Heart left ventricle (tissue), 16 donors: Measurements from ENCODE around the gene CNTNAP5. TPM values are rescaled to one million over a fixed set of nuclear protein-coding genes. Genes with fewer than 3 reads are reported as not detected.

Experiments
- ATAC-seq, 4 donors: fragments of 200-7000 bp; cut with Tn5 transposase; one replicate each; pipeline ENCODE4 v1.9.1; 2020 to 2022; ENCODE audit warnings: moderate library complexity in 4 of 4, mild to moderate bottlenecking in 3 of 4, moderate number of reproducible peaks in 1 of 4
- DNase-seq, 5 donors: peaks; one replicate each; pipeline ENCODE4 v3.0.0-alpha.2; 2020
- H3K27ac ChIP-seq, 12 donors: fragments of 200-600 bp; sonication (generic) in 4 of 12; one replicate each; pipeline versions ENCODE4 v1.5.0 to v1.8.0; 2016 to 2022; ENCODE audit warnings: mild to moderate bottlenecking in 2 of 12
- H3K27me3 ChIP-seq, 9 donors: fragments of 200-600 bp; sonication (generic) in 2 of 9; one replicate each; pipeline versions ENCODE4 v1.5.1 to v1.8.0; 2016 to 2022; ENCODE audit warnings: mild to moderate bottlenecking in 3 of 9
- H3K36me3 ChIP-seq, 9 donors: fragments of 200-600 bp; sonication (generic) in 2 of 9; one replicate each; pipeline versions ENCODE4 v1.5.0 to v1.8.0; 2018 to 2022; ENCODE audit warnings: mild to moderate bottlenecking in 2 of 9
- H3K4me1 ChIP-seq, 12 donors: fragments of 200-600 bp; sonication (generic) in 4 of 12; one replicate each; pipeline versions ENCODE4 v1.5.0 to v1.8.0; 2016 to 2022; ENCODE audit warnings: mild to moderate bottlenecking in 3 of 12
- H3K4me3 ChIP-seq, 12 donors: fragments of 200-600 bp; sonication (generic) in 4 of 12; one replicate each; pipeline versions ENCODE4 v1.5.0 to v1.8.0; 2017 to 2022; ENCODE audit warnings: mild to moderate bottlenecking in 9 of 12, moderate library complexity in 4 of 12
- H3K9me3 ChIP-seq, 12 donors: fragments of 200-600 bp; sonication (generic) in 4 of 12; one replicate each; pipeline versions ENCODE4 v1.5.0 to v1.8.0; 2016 to 2022; ENCODE audit warnings: mild to moderate bottlenecking in 1 of 12
- POLR2A ChIP-seq, 2 donors: fragments of 450-650 bp; IDR thresholded peaks; one replicate each; pipeline ENCODE4 v1.6.1; 2017; ENCODE audit warnings: antibody characterized with exemption in 2 of 2, mild to moderate bottlenecking in 2 of 2, moderate library complexity in 2 of 2
- WGBS, 4 donors: extraction: QIAGEN DNeasy Blood & Tissue Kit in 2 of 4; methylation state at CpG; one replicate each; pipeline versions ENCODE4 v1.1.5 to v1.1.7; 2013 to 2018; 5-methylcytosine and 5-hydroxymethylcytosine counted together
- intact Hi-C, 10 donors: fragments of 100-400 bp; cut with DNase I; formaldehyde crosslinking; loops; one replicate each; pipeline versions ENCODE4 v1.11.1 to v1.14.2; 2022
- polyA plus RNA-seq, 2 donors: library from polyadenylated mRNA; stranded (reverse); fragments of 200-250 nt; gene quantifications; one replicate each; pipeline ENCODE4 v1.2.3, GENCODE V29; 2013
- total RNA-seq, 9 donors: library from RNA; depleted of rRNA in 2 of 9; stranded (reverse); fragments of >200 nt in 2 of 9; fragmentation: NEBNext Ultra II Directional in 3 of 9; extraction: Animal tissue kit (Norgen Biotek cat#: 25700) in 3 of 9; gene quantifications; one replicate each; pipeline versions ENCODE4 v1.1.0 to v1.2.4, GENCODE V29; 2016 to 2023
- TF ChIP-seq, protein P1 (sequence below), 12 donors: fragments of 200-600 bp; sonication (generic) in 4 of 12; IDR thresholded peaks; one replicate each; pipeline versions ENCODE4 v1.5.0 to v1.8.0; 2018 to 2022; ENCODE audit warnings: antibody characterized with exemption in 12 of 12, mild to moderate bottlenecking in 5 of 12
- donor health status: ischemic (EF 13 %, LVEDD 7.1; RV severe dilation, severe dysfunction).
- donor health status: healthy with polysubstance abuse.
- donor health status: DM: no; HTN: yes; CAD: no.
- donor health status: DM: no; HTN: no; CAD: no.
- donor health status: ischemic (EF 25% LVEDD 6.9; RV normal size, moderate dysfunction).
- donor health status: ischemic (EF 25% LVEDD 5.7; RV mildly dilated, moderate dysfunction).
- donor health status: healthy.
- donor health status: DM: yes; HTN: yes; CAD: no.
- donor health status: ischemic (EF 35%, LVEDD 5.7; RV mildly dilated, moderate dysfunction).
- donor health status: nonischemic (EF 11% LVEDD 7.7; RV severe dilation, severe dysfunction).
- donor health status: DM: yes; HTN: yes; CAD: no.
- donor health status: PGD.
- donor health status: ischemic (EF 29% LVEDD 5.4; RV normal size, mild dysfunction).
- donor health status: nonischemic (EF 23%, LVEDD 6.1; RV moderate dilation, normal function).

The CNTNAP5 gene
- total and polyA plus RNA-seq, 11 donors: not detected

DNA sequence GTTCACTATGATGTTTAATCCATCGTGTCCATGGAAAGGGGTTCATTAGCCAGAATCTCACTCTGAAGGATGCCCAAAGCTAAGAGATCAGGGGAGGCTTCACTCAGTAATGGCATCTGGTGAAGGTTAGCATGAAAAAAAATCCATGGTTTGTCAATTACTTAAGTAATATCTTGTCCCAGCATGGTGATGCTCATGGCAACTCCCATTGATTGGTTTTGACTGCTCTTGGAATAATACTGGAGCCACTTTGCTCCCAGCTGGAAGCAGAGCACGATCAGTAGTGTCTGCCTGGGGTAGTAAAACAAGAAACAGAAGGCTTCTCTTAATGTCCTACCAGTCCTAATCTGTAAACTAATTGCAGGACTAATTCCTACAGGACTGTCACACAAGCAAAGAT is 799.4 kb downstream of the CNTNAP5 start:
- Histone ChIP-seq H3K27me3 (no peaks in the 10 kb centered on the region), H3K4me1 (no peaks in the 10 kb centered on the region), H3K27ac (no peak overlapping the region), H3K36me3 (no peaks in the 10 kb centered on the region), H3K9me3 (no peaks in the 10 kb centered on the region), H3K4me3 (no peak overlapping the region)
- intact Hi-C loops: no loop called here
- DNase-seq (no peak), ATAC-seq (no peak)
- 62 to 81% (median 72%) methylated on average over 2 of the region's 2 CpGs for WGBS, 4 donors
- no peak for TF ChIP-seq POLR2A (IDR thresholded peaks at IDR 0.05)
- TF ChIP-seq, protein P1, sequence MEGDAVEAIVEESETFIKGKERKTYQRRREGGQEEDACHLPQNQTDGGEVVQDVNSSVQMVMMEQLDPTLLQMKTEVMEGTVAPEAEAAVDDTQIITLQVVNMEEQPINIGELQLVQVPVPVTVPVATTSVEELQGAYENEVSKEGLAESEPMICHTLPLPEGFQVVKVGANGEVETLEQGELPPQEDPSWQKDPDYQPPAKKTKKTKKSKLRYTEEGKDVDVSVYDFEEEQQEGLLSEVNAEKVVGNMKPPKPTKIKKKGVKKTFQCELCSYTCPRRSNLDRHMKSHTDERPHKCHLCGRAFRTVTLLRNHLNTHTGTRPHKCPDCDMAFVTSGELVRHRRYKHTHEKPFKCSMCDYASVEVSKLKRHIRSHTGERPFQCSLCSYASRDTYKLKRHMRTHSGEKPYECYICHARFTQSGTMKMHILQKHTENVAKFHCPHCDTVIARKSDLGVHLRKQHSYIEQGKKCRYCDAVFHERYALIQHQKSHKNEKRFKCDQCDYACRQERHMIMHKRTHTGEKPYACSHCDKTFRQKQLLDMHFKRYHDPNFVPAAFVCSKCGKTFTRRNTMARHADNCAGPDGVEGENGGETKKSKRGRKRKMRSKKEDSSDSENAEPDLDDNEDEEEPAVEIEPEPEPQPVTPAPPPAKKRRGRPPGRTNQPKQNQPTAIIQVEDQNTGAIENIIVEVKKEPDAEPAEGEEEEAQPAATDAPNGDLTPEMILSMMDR (IDR thresholded peaks at IDR 0.05): no peak

DNA sequence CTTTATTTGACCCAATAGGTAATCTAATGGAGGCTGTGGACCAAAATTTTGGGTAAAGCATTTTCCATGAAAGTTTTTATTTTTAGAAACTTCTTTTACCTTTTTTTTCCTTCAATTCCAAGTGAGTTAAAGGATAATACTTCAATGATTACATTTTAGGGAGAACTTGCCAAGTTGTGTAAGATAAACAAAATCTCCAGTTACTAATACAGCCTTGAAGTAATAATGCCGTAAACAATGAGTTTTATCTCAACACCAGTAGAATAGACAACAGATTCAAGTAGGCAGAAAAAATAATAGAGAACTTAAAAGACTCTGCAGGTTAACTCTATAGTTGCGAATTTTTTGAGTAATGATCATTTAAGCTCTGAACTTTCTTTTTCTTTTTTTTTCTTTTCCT is 807.4 kb downstream of the CNTNAP5 start:
- Histone ChIP-seq H3K9me3 (peaks cover 0 to 8% (median 0%) of the 10 kb centered on the region in 12 donors), H3K4me3 (no peak overlapping the region), H3K4me1 (no peaks in the 10 kb centered on the region), H3K27me3 (no peaks in the 10 kb centered on the region), H3K27ac (no peak overlapping the region), H3K36me3 (no peaks in the 10 kb centered on the region)
- no peak for DNase-seq
- intact Hi-C loops: no loop called here
- WGBS, 4 donors: 54 to 81% (median 78%) methylated on average over 2 of the region's 2 CpGs
- ATAC-seq: no peak
- TF ChIP-seq, protein P1 (IDR thresholded peaks at IDR 0.05): no peak
- no peak for TF ChIP-seq POLR2A (IDR thresholded peaks at IDR 0.05)

DNA sequence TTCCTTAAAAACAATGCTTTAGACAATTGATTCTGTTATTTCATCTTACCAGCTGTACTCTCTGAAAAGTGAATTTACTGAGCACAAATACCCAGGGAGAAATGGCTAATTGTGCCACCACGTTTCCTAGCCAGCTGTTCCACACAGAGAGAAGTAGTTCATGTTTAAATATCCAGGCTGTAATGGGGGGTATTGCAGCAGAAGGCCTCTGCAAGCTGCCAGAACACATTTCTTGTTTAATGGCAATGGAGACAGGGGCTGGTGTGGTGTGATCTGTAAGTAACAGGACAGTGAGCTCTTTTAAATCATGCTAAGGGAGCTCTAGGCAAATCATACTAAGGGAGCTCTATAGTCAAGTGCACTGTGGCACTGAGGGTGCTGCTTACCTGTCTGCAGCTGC is 809.2 kb downstream of the CNTNAP5 start:
- ATAC-seq (no peak), DNase-seq (no peak)
- intact Hi-C loops: no loop called here

DNA sequence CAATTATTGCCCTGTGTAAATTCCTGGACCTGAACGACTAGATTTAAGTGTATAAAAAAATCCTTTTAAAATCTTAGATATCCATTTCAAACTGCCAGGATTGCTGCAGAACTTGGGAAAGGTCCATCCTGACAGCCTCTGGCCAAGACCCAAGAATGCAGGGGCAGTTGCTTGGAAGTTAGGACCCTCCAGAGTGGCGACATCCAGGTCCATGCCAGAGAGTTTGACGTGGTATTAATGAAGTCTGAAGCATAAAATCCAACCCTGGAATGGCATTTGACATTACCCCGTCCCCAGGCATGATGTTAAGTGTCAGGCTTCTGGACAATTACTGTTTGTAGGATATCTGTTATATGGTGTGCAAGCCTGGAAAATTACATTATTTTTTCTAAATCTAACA is 810.2 kb downstream of the CNTNAP5 start:
- DNase-seq (no peak), ATAC-seq (no peak)
- Histone ChIP-seq H3K27ac (no peak overlapping the region), H3K27me3 (no peaks in the 10 kb centered on the region), H3K4me3 (no peak overlapping the region), H3K36me3 (no peaks in the 10 kb centered on the region), H3K4me1 (no peaks in the 10 kb centered on the region), H3K9me3 (peaks cover 0 to 8% (median 0%) of the 10 kb centered on the region in 12 donors)
- 41 to 62% (median 44%) methylated on average over 4 of the region's 4 CpGs for WGBS, 4 donors
- intact Hi-C loops: no loop called here
- TF ChIP-seq POLR2A (IDR thresholded peaks at IDR 0.05): no peak
- TF ChIP-seq, protein P1 (IDR thresholded peaks at IDR 0.05): no peak

More for the DNA sequence above, 809.2 kb downstream of the CNTNAP5 start:
- Histone ChIP-seq H3K27ac (no peak overlapping the region), H3K4me1 (no peaks in the 10 kb centered on the region), H3K9me3 (peaks cover 0 to 8% (median 0%) of the 10 kb centered on the region in 12 donors), H3K36me3 (no peaks in the 10 kb centered on the region), H3K4me3 (no peak overlapping the region), H3K27me3 (no peaks in the 10 kb centered on the region)
- WGBS, 4 donors: 51 to 61% (median 58%) methylated on average over 1 of the region's 1 CpG
- TF ChIP-seq, protein P1 (IDR thresholded peaks at IDR 0.05): no peak
- no peak for TF ChIP-seq POLR2A (IDR thresholded peaks at IDR 0.05)
